NCI-H345 treated with DMSO at 0.1 percent for 48 hours (cell line): ENCODE data around the gene AGAP1.
"Not testable (repeated sequence)": the region's sequence is repeated elsewhere in the genome, so short reads cannot be mapped to it uniquely, and the experiment has no call there.

Source experiments
- DNase-seq: peaks from one replicate; lab custom pipeline; 2025; ENCODE audit not compliant: unreplicated experiment; lab: John Stamatoyannopoulos, UW

The AGAP1 gene

GRCh38 chr2:236125541-236125940, 631.7 kb downstream of the AGAP1 start:
- DNase-seq = no peak

GRCh38 chr2:236127010-236127409, 633.2 kb downstream of the AGAP1 start:
- no peak for DNase-seq

GRCh38 chr2:236128321-236128720, 634.5 kb downstream of the AGAP1 start:
- no peak for DNase-seq

GRCh38 chr2:236129935-236130334, 636.1 kb downstream of the AGAP1 start:
- DNase-seq = no peak

- DNase-seq = no peak
Measured at GRCh38 chr2:236130349-236130998, 636.6 kb downstream of the AGAP1 start.

GRCh38 chr2:236131073-236131692, 637.3 kb downstream of the AGAP1 start:
- DNase-seq = no peak

GRCh38 chr2:236133410-236134012, 639.7 kb downstream of the AGAP1 start:
- no peak for DNase-seq

GRCh38 chr2:236136538-236136937, 642.7 kb downstream of the AGAP1 start:
- DNase-seq = no peak

GRCh38 chr2:236137066-236137465, 643.2 kb downstream of the AGAP1 start:
- DNase-seq = no peak

GRCh38 chr2:236141616-236142015, 647.8 kb downstream of the AGAP1 start:
- DNase-seq = not testable (repeated sequence)

- DNase-seq = no peak
Measured at GRCh38 chr2:236143811-236144210, 650.0 kb downstream of the AGAP1 start.

- DNase-seq = no peak
Measured at GRCh38 chr2:236146436-236146835, 652.6 kb downstream of the AGAP1 start.

GRCh38 chr2:236155406-236155805, 661.6 kb downstream of the AGAP1 start:
- DNase-seq = no peak

- no peak for DNase-seq
Measured at GRCh38 chr2:236156095-236156859, 662.4 kb downstream of the AGAP1 start.

- no peak for DNase-seq
Measured at GRCh38 chr2:236156860-236157194, 663.0 kb downstream of the AGAP1 start.

- no peak for DNase-seq
Measured at GRCh38 chr2:236157366-236157765, 663.5 kb downstream of the AGAP1 start.

GRCh38 chr2:236157815-236158498, 664.1 kb downstream of the AGAP1 start:
- DNase-seq = no peak

- DNase-seq = no peak
Measured at GRCh38 chr2:236158969-236159777, 665.3 kb downstream of the AGAP1 start.

- no peak for DNase-seq
Measured at GRCh38 chr2:236159778-236160170, 665.9 kb downstream of the AGAP1 start.

- DNase-seq = no peak
Measured at GRCh38 chr2:236160366-236161081, 666.7 kb downstream of the AGAP1 start.
